HCT116 (cell line): ENCODE data around the gene ARHGAP5. TPM values are rescaled to one million over a fixed set of nuclear protein-coding genes. Genes with fewer than 3 reads are reported as not detected.
"Not testable (repeated sequence)": the region's sequence is repeated elsewhere in the genome, so short reads cannot be mapped to it uniquely, and the experiment has no call there.

ENCODE experiments used
- ATAC-seq: fragments of 200-7000 bp; cut with Tn5 transposase; 2 replicates; pipeline ENCODE4 v1.9.1; 2020; ENCODE audit warnings: mild to moderate bottlenecking, moderate library complexity
- BruUV-seq: library from RNA; stranded (reverse); fragments of 400-500 nt; replicated peaks from 2 replicates; lab custom pipeline; 2021; lab: Mats Ljungman, UMichigan
- CTCF ChIA-PET: fragments of 300-600 bp; sonication (Branson Sonifier 250); formaldehyde crosslinking; loops from one replicate; lab custom pipeline; 2021; ENCODE audit warnings: antibody characterized with exemption; lab: Charles Lee
- POLR2A ChIA-PET: fragments of 300-600, 350-600 bp; sonication (Branson Sonifier 250); formaldehyde crosslinking; loops from one replicate; lab custom pipeline; 2021; ENCODE audit warnings: antibody characterized with exemption; lab: Charles Lee
- RAD21 ChIA-PET, 2 experiments: fragments of 300-600 bp; sonication (Branson Sonifier 250); formaldehyde crosslinking; loops; one replicate each; lab custom pipeline; 2023; ENCODE audit warnings: low total read pairs in 2 of 2; ENCODE audit not compliant: uncharacterized antibody in 2 of 2, unreplicated experiment in 2 of 2, low non-redundant PET in 1 of 2; lab: Charles Lee
- DNase-seq: peaks from one replicate; pipeline ENCODE4 v3.0.0-alpha.2; 2010; ENCODE audit warnings: low read depth, low spot score
- H2AFZ ChIP-seq: fragments of 200-600 bp; shearing (Covaris generic), sonication (generic); 2 replicates; pipeline ENCODE4 v1.6.1; 2017; ENCODE audit warnings: low read depth, mixed run types, mixed read lengths, antibody characterized with exemption, low read length; ENCODE audit not compliant: poor library complexity, severe bottlenecking
- H3K27ac ChIP-seq: 2 replicates; pipeline ENCODE4 v1.5.1; 2012; ENCODE audit warnings: low read depth, low read length
- H3K27me3 ChIP-seq: fragments of 200-600 bp; sonication (generic); 2 replicates; pipeline ENCODE4 v1.6.1; 2016; ENCODE audit warnings: mixed run types, low read length, mixed read lengths; ENCODE audit not compliant: insufficient read depth
- H3K36me3 ChIP-seq, 2 experiments: fragments of 200-500 bp in 1 of 2; fragments of 200-600 bp in 1 of 2; sonication (Bioruptor generic) in 1 of 2; sonication (generic) in 1 of 2; 2 replicates each; pipeline versions ENCODE4 v1.5.1 to v1.6.1; 2014 to 2016; ENCODE audit warnings: low read length in 2 of 2, inconsistent platforms in 1 of 2, mixed read lengths in 1 of 2, mixed run types in 1 of 2; ENCODE audit not compliant: insufficient read depth in 2 of 2, control insufficient read depth in 1 of 2
- H3K4me1 ChIP-seq, 2 experiments: fragments of 200-600 bp in 1 of 2; sonication (generic) in 1 of 2; 2 replicates each; pipeline versions ENCODE4 v1.5.1 to v1.6.1; 2012 to 2017; ENCODE audit warnings: low read length in 2 of 2, inconsistent platforms in 1 of 2, mild to moderate bottlenecking in 1 of 2, mixed read lengths in 1 of 2, mixed run types in 1 of 2, moderate library complexity in 1 of 2; ENCODE audit not compliant: insufficient read depth in 2 of 2, control insufficient read depth in 1 of 2
- H3K4me2 ChIP-seq: fragments of 200-600 bp; sonication (generic); 2 replicates; pipeline ENCODE4 v1.6.1; 2017; ENCODE audit warnings: mixed run types, low read length, mixed read lengths
- H3K4me3 ChIP-seq, 2 experiments: fragments of 200-600 bp in 1 of 2; sonication (generic) in 1 of 2; replicated peaks in 1 of 2; 2 replicates each; pipeline ENCODE4 v1.5.1; 2011 to 2016; ENCODE audit warnings: low read length in 2 of 2, control low read depth in 1 of 2, low read depth in 1 of 2, mild to moderate bottlenecking in 1 of 2, mixed read lengths in 1 of 2, mixed run types in 1 of 2
- H3K79me2 ChIP-seq: fragments of 200-600 bp; sonication (generic); 2 replicates; pipeline ENCODE4 v1.6.1; 2017; ENCODE audit warnings: mild to moderate bottlenecking, mixed run types, low read length, moderate library complexity, mixed read lengths; ENCODE audit not compliant: insufficient read depth
- H3K9ac ChIP-seq: fragments of 200-600 bp; sonication (generic); 2 replicates; pipeline ENCODE4 v1.6.1; 2016; ENCODE audit warnings: low read length, mixed read lengths
- H3K9me2 ChIP-seq: fragments of 200-600 bp; sonication (generic), shearing (Covaris generic); 2 replicates; pipeline ENCODE4 v1.6.1; 2017; ENCODE audit warnings: mixed run types, mild to moderate bottlenecking, moderate library complexity; ENCODE audit not compliant: insufficient read depth
- H3K9me3 ChIP-seq, 2 experiments: fragments of 200-500 bp in 1 of 2; fragments of 200-600 bp in 1 of 2; sonication (Bioruptor generic) in 1 of 2; sonication (generic) in 1 of 2; 2 replicates each; pipeline ENCODE4 v1.6.1; 2014 to 2017; ENCODE audit warnings: low read length in 2 of 2, mixed read lengths in 2 of 2, inconsistent platforms in 1 of 2, low read depth in 1 of 2, mild to moderate bottlenecking in 1 of 2, mixed run types in 1 of 2, moderate library complexity in 1 of 2; ENCODE audit not compliant: control insufficient read depth in 1 of 2, insufficient read depth in 1 of 2
- H4K20me1 ChIP-seq: fragments of 200-600 bp; sonication (generic), shearing (Covaris generic); 2 replicates; pipeline ENCODE4 v1.6.1; 2017; ENCODE audit warnings: mixed run types, mild to moderate bottlenecking, moderate library complexity; ENCODE audit not compliant: insufficient read depth
- CBX3 ChIP-seq: IDR thresholded peaks from 2 replicates; pipeline ENCODE4 v1.6.1; 2012; ENCODE audit warnings: low read depth
- CEBPB ChIP-seq: IDR thresholded peaks from 2 replicates; pipeline ENCODE4 v1.6.1; 2012; ENCODE audit warnings: low read depth
- EGR1 ChIP-seq: IDR thresholded peaks from 2 replicates; pipeline ENCODE4 v1.6.1; 2012; ENCODE audit warnings: low read depth
- EZH2 ChIP-seq: fragments of 200-600 bp; sonication (generic); IDR thresholded peaks from 2 replicates; pipeline ENCODE4 v1.6.1; 2017; ENCODE audit warnings: antibody characterized with exemption, mixed run types
- FOSL1 ChIP-seq: IDR thresholded peaks from 2 replicates; pipeline ENCODE4 v1.6.1; 2012; ENCODE audit warnings: low read depth
- POLR2AphosphoS5 ChIP-seq: IDR thresholded peaks from 2 replicates; pipeline ENCODE4 v1.6.1; 2011; ENCODE audit warnings: mild to moderate bottlenecking, low read depth, low read length, moderate library complexity
- SP1 ChIP-seq: IDR thresholded peaks from 2 replicates; pipeline ENCODE4 v1.6.1; 2012; ENCODE audit warnings: low read depth
- SRF ChIP-seq: IDR thresholded peaks from 2 replicates; pipeline ENCODE4 v1.6.1; 2012; ENCODE audit warnings: low read depth
- TCF7L2 ChIP-seq: IDR thresholded peaks from 2 replicates; pipeline ENCODE4 v1.7.0; 2011; ENCODE audit warnings: borderline replicate concordance, inconsistent platforms; ENCODE audit not compliant: insufficient read depth, insufficient read length; ENCODE audit errors: extremely low read depth
- ZNF274 ChIP-seq: fragments of 200-500 bp; sonication (Bioruptor generic); IDR thresholded peaks from 2 replicates; pipeline ENCODE4 v1.6.1; 2014; ENCODE audit warnings: mild to moderate bottlenecking, low read depth, low read length, inconsistent platforms
- intact Hi-C: fragments of 100-400 bp; cut with micrococcal nuclease; formaldehyde crosslinking; loops from 2 replicates; pipeline ENCODE4 v1.10.0; 2022
- total RNA-seq: library from RNA; stranded (reverse); gene quantifications from one replicate; pipeline ENCODE4 v1.2.1, GENCODE V29; 2021; ENCODE audit not compliant: unreplicated experiment
- TF ChIP-seq, protein P1 (sequence below): IDR thresholded peaks from 2 replicates; pipeline ENCODE4 v1.6.1; 2012
- TF ChIP-seq, protein P2 (sequence below), 3 experiments: fragments of 200-600 bp in 1 of 3; sonication (generic) in 1 of 3; IDR thresholded peaks in 2 of 3; conservative IDR thresholded peaks in 1 of 3; 2 replicates each; pipeline ENCODE4 v1.5.1; 2012 to 2017; ENCODE audit warnings: low read depth in 2 of 3, low read length in 2 of 3, antibody characterized with exemption in 1 of 3, borderline replicate concordance in 1 of 3, control low read depth in 1 of 3, mild to moderate bottlenecking in 1 of 3, mixed read lengths in 1 of 3, mixed run types in 1 of 3, moderate library complexity in 1 of 3; ENCODE audit not compliant: insufficient read depth in 1 of 3

Gene ARHGAP5
- total RNA-seq, 1 experiment from 2014 or later: 66.7 TPM

DNA sequence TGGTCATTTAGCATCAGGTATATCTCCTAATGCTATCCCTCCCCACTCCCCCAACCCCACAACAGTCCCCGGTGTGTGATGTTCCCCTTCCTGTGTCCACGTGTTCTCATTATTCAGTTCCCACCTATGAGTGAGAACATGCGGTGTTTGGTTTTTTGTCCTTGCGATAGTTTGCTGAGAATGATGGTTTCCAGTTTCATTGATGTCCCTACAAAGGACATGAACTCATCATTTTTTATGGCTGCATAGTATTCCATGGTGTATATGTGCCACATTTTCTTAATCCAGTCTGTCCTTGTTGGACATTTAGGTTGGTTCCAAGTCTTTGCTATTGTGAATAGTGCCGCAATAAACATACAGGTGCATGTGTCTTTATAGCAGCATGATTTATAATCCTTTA lies 54.6 kb downstream of the ARHGAP5 start:
- intact Hi-C loops, DNase-seq, H3K4me1 ChIP-seq, H3K27ac ChIP-seq, RAD21 ChIA-PET, H4K20me1 ChIP-seq, ATAC-seq, BruUV-seq, H3K4me3 ChIP-seq, H3K9me2 ChIP-seq, H3K9me3 ChIP-seq, H3K4me2 ChIP-seq, H3K36me3 ChIP-seq, CTCF ChIA-PET, H2AFZ ChIP-seq, H3K9ac ChIP-seq, H3K27me3 ChIP-seq, POLR2A ChIA-PET: not testable (repeated sequence)
- peaks cover 65% of the 10 kb centered on the region for H3K79me2 ChIP-seq

DNA sequence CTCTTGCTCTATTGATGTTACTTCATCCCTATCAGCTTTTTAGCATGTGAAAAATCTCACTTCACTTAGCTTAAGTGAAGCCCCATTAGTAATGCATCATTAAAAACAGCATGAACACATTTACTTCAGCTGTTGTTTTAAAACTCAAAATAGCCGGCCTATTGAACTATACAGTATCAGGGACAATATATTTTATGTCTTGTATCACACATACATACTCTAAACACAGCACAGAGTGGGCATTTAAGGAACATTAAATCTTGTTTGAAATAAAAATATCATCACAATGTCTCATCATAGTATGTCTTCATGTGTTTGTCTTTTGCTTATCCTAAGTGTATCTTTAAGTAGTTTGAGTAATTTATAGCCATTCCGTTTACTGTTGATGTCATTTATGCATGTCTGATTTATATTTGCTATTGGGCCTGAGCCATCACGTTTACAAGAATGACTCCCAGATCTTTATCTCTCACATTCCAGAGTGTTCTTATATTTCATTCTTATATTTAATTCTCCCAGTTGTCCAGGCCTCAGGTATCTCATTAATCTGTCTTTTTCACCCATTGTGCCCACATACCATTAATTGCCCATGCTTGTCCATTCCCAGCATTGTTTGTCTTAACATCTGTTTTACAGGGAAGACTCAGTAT lies 57.5 kb downstream of the ARHGAP5 start:
- Histone ChIP-seq H3K4me2 (no peak overlapping the region), H4K20me1 (no peaks in the 10 kb centered on the region), H3K9me2 (no peaks in the 10 kb centered on the region), H3K27me3 (no peaks in the 10 kb centered on the region), H3K36me3 (peaks cover 0 to 9% of the 10 kb centered on the region in 2 experiments; a peak in 1 of 4 replicates), H3K4me3 (no peak overlapping the region), H3K9ac (no peak overlapping the region), H2AFZ (no peak overlapping the region), H3K9me3 (peaks cover 0 to 14% of the 10 kb centered on the region in 2 experiments; a peak in 3 of 4 replicates), H3K4me1 (no peaks in the 10 kb centered on the region), H3K27ac (no peak overlapping the region), H3K79me2 (peaks cover 73% of the 10 kb centered on the region)
- POLR2A ChIA-PET: no interaction called here
- ATAC-seq (no peak), DNase-seq (no peak)
- no TSS peak for BruUV-seq
- CTCF ChIA-PET: no interaction called here
- intact Hi-C loops: no loop called here
- TF ChIP-seq TCF7L2 (no peak), FOSL1 (no peak), POLR2AphosphoS5 (no peak), SP1 (no peak), EGR1 (no peak), EZH2 (no peak), CBX3 (no peak), ZNF274 (no peak), CEBPB (no peak), SRF (no peak)
- TF ChIP-seq, protein P1, sequence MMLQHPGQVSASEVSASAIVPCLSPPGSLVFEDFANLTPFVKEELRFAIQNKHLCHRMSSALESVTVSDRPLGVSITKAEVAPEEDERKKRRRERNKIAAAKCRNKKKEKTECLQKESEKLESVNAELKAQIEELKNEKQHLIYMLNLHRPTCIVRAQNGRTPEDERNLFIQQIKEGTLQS: no peak
- TF ChIP-seq, protein P2, sequence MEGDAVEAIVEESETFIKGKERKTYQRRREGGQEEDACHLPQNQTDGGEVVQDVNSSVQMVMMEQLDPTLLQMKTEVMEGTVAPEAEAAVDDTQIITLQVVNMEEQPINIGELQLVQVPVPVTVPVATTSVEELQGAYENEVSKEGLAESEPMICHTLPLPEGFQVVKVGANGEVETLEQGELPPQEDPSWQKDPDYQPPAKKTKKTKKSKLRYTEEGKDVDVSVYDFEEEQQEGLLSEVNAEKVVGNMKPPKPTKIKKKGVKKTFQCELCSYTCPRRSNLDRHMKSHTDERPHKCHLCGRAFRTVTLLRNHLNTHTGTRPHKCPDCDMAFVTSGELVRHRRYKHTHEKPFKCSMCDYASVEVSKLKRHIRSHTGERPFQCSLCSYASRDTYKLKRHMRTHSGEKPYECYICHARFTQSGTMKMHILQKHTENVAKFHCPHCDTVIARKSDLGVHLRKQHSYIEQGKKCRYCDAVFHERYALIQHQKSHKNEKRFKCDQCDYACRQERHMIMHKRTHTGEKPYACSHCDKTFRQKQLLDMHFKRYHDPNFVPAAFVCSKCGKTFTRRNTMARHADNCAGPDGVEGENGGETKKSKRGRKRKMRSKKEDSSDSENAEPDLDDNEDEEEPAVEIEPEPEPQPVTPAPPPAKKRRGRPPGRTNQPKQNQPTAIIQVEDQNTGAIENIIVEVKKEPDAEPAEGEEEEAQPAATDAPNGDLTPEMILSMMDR (IDR thresholded peaks at IDR 0.05 in 2 of 3, conservative IDR thresholded peaks at IDR 0.05 in 1 of 3; ENCODE audit: borderline replicate concordance in 1 of 3, insufficient read depth in 1 of 3, low read depth in 2 of 3, low read length in 2 of 3): no peak
- RAD21 ChIA-PET: no interaction called here
